Natural killer cell (primary cell): ENCODE data around the gene JDP2. TPM values are rescaled to one million over a fixed set of nuclear protein-coding genes. Genes with fewer than 3 reads are reported as not detected.

ENCODE experiments used
- ATAC-seq, 3 donors: fragments of 150-1000 bp in 2 of 3; fragments of 200-7000 bp in 1 of 3; cut with Tn5 transposase; 1 replicate in 1 of 3; 2 replicates in 2 of 3; pipeline ENCODE4 v1.10.0; 2021; ENCODE audit warnings: mild to moderate bottlenecking in 2 of 3, moderate library complexity in 2 of 3
- DNase-seq, 2 donors: peaks; one replicate each; pipeline versions ENCODE4 v3.0.0 to v3.0.0-alpha.2; 2013 to 2021; ENCODE audit warnings: mixed read lengths in 1 of 2
- H3K27ac ChIP-seq: one replicate; pipeline ENCODE4 v1.5.1; 2013; ENCODE audit warnings: mild to moderate bottlenecking, low read length
- H3K27me3 ChIP-seq: one replicate; pipeline ENCODE4 v1.6.1; 2013; ENCODE audit warnings: low read length; ENCODE audit not compliant: control insufficient read depth, insufficient read depth
- H3K36me3 ChIP-seq: one replicate; pipeline ENCODE4 v1.6.1; 2013; ENCODE audit warnings: low read length; ENCODE audit not compliant: control insufficient read depth, insufficient read depth
- H3K4me1 ChIP-seq: one replicate; pipeline ENCODE4 v1.6.1; 2013; ENCODE audit warnings: low read length; ENCODE audit not compliant: control insufficient read depth, insufficient read depth
- H3K4me3 ChIP-seq: one replicate; pipeline ENCODE4 v1.5.1; 2013; ENCODE audit warnings: low read length
- H3K9me3 ChIP-seq: one replicate; pipeline ENCODE4 v1.6.1; 2013; ENCODE audit warnings: low read length; ENCODE audit not compliant: control insufficient read depth, insufficient read depth
- H3K27ac Mint-ChIP-seq, 2 donors: one replicate each; pipeline ENCODE4 v1.8.0; 2022; ENCODE audit warnings: mild to moderate bottlenecking in 2 of 2, mixed read lengths in 2 of 2, moderate library complexity in 1 of 2
- H3K27me3 Mint-ChIP-seq, 2 donors: one replicate each; pipeline ENCODE4 v1.8.0; 2022; ENCODE audit warnings: low read depth in 2 of 2, mixed read lengths in 2 of 2
- H3K36me3 Mint-ChIP-seq: one replicate; pipeline ENCODE4 v1.8.0; 2022; ENCODE audit warnings: mixed read lengths
- H3K4me1 Mint-ChIP-seq, 2 donors: one replicate each; pipeline ENCODE4 v1.8.0; 2022; ENCODE audit warnings: mixed read lengths in 2 of 2
- H3K4me3 Mint-ChIP-seq: one replicate; pipeline ENCODE4 v1.8.0; 2022; ENCODE audit warnings: mild to moderate bottlenecking, moderate library complexity, mixed read lengths
- H3K9me3 Mint-ChIP-seq, 2 donors: one replicate each; pipeline ENCODE4 v1.8.0; 2022; ENCODE audit warnings: mixed read lengths in 2 of 2
- CTCF ChIP-seq: fragments of 200-600 bp; IDR thresholded peaks from one replicate; pipeline ENCODE4 v1.8.0; 2022; ENCODE audit warnings: antibody characterized with exemption
- WGBS: methylation state at CpG from one replicate; pipeline ENCODE4 v1.1.7; 2013; ENCODE audit warnings: missing lambda C conversion rate; ENCODE audit not compliant: insufficient coverage; 5-methylcytosine and 5-hydroxymethylcytosine counted together
- intact Hi-C: fragments of 100-400 bp; cut with micrococcal nuclease; formaldehyde crosslinking; loops from one replicate; pipeline ENCODE4 v1.14.2; 2022
- total RNA-seq, 4 donors: library from RNA; stranded (reverse); fragments of 120-200 nt in 1 of 4; gene quantifications; one replicate each; pipeline versions ENCODE4 v1.2.3 to v1.2.4, GENCODE V29; 2013 to 2022

JDP2 gene
- total RNA-seq, 3 donors from 2014 or later (not counting 1 experiment from before 2014, with no cell fraction given), result 1.9 to 10.5 (median 3.2) TPM

GRCh38 chr14:75479770-75480600, 52.2 kb downstream of the JDP2 start:
- Mint-ChIP-seq H3K4me3 (no peak overlapping the region), H3K36me3 (no peaks in the 10 kb centered on the region), H3K27me3 (peaks cover 11 to 14% of the 10 kb centered on the region in 2 donors), H3K27ac (no peak overlapping the region), H3K4me1 (no peaks in the 10 kb centered on the region), H3K9me3 (no peaks in the 10 kb centered on the region)
- TF ChIP-seq CTCF, result no peak
- intact Hi-C loops, result no loop called here
- H3K27me3 ChIP-seq, result no peaks in the 10 kb centered on the region
- no peaks in the 10 kb centered on the region for H3K9me3 ChIP-seq
- no peaks in the 10 kb centered on the region for H3K4me1 ChIP-seq
- 78% methylated on average over 10 of the region's 11 CpGs for WGBS
- no peak overlapping the region for H3K4me3 ChIP-seq
- ATAC-seq, result no peak
- H3K36me3 ChIP-seq, result no peaks in the 10 kb centered on the region
- no peak for DNase-seq
- H3K27ac ChIP-seq, result no peak overlapping the region

GRCh38 chr14:75482366-75482765, 54.5 kb downstream of the JDP2 start:
- DNase-seq (no peak), ATAC-seq (no peak)
- intact Hi-C loops, result no loop called here
- Mint-ChIP-seq H3K27me3 (peaks cover 13 to 14% of the 10 kb centered on the region in 2 donors), H3K4me3 (no peak overlapping the region), H3K27ac (no peak overlapping the region), H3K36me3 (no peaks in the 10 kb centered on the region), H3K4me1 (peaks cover 0 to 3% of the 10 kb centered on the region in 2 donors), H3K9me3 (no peaks in the 10 kb centered on the region)
- H3K36me3 ChIP-seq, result no peaks in the 10 kb centered on the region
- H3K4me3 ChIP-seq, result no peak overlapping the region
- no peak overlapping the region for H3K27ac ChIP-seq
- no peaks in the 10 kb centered on the region for H3K9me3 ChIP-seq
- WGBS, result 95% methylated on average over 4 of the region's 4 CpGs
- no peaks in the 10 kb centered on the region for H3K27me3 ChIP-seq
- no peaks in the 10 kb centered on the region for H3K4me1 ChIP-seq
- no peak for TF ChIP-seq CTCF

- no peak overlapping the region for H3K4me3 Mint-ChIP-seq
- Histone ChIP-seq H3K27ac (no peak overlapping the region), H3K4me3 (no peak overlapping the region), H3K27me3 (no peaks in the 10 kb centered on the region), H3K9me3 (no peaks in the 10 kb centered on the region), H3K36me3 (no peaks in the 10 kb centered on the region), H3K4me1 (peaks cover 5% of the 10 kb centered on the region)
- H3K4me1 Mint-ChIP-seq, result peaks cover 5 to 10% of the 10 kb centered on the region in 2 donors
- intact Hi-C loops, result no loop called here
- 96% methylated on average over 4 of the region's 4 CpGs for WGBS
- no peak for TF ChIP-seq CTCF
- ATAC-seq (no peak), DNase-seq (no peak)
- H3K27me3 Mint-ChIP-seq, result peaks cover 14% of the 10 kb centered on the region in 2 donors
- H3K27ac Mint-ChIP-seq, result no peak overlapping the region
- no peaks in the 10 kb centered on the region for H3K36me3 Mint-ChIP-seq
- H3K9me3 Mint-ChIP-seq, result no peaks in the 10 kb centered on the region
These were observed 57.0 kb downstream of the JDP2 start for GRCh38 chr14:75484711-75485429.
